Activated T-cell treated with anti-CD3 and anti-CD28 coated beads, Interleukin-2, amount 50 U/mL, for 72 hours (primary cell): ENCODE results near the gene IRF1. TPM values are rescaled to one million over a fixed set of nuclear protein-coding genes. Genes with fewer than 3 reads are reported as not detected.

ENCODE experiments used
- ATAC-seq, 2 donors: fragments of 150-1000 bp; cut with Tn5 transposase; replicated peaks in 1 of 2; 2 replicates each; pipeline ENCODE4 v1.10.0; 2021; ENCODE audit warnings: moderate library complexity in 2 of 2, mild to moderate bottlenecking in 1 of 2
- DNase-seq, 2 donors: peaks; one replicate each; pipeline ENCODE4 v3.0.0; 2021 to 2022; ENCODE audit warnings: mixed read lengths in 1 of 2
- H3K27ac Mint-ChIP-seq: one replicate; pipeline ENCODE4 v1.8.0; 2022; ENCODE audit warnings: mild to moderate bottlenecking, moderate library complexity, mixed read lengths
- H3K27me3 Mint-ChIP-seq: one replicate; pipeline ENCODE4 v1.8.0; 2022; ENCODE audit warnings: low read depth, mixed read lengths
- H3K36me3 Mint-ChIP-seq, 2 donors: one replicate each; pipeline ENCODE4 v1.8.0; 2022; ENCODE audit warnings: mixed read lengths in 2 of 2, mild to moderate bottlenecking in 1 of 2; ENCODE audit not compliant: insufficient read depth in 2 of 2
- H3K4me1 Mint-ChIP-seq: one replicate; pipeline ENCODE4 v1.8.0; 2022; ENCODE audit warnings: low read depth, mixed read lengths
- H3K4me3 Mint-ChIP-seq, 2 donors: one replicate each; pipeline ENCODE4 v1.8.0; 2022; ENCODE audit warnings: mild to moderate bottlenecking in 2 of 2, mixed read lengths in 2 of 2, moderate library complexity in 2 of 2
- H3K9me3 Mint-ChIP-seq, 2 donors: one replicate each; pipeline ENCODE4 v1.8.0; 2022; ENCODE audit warnings: mixed read lengths in 2 of 2
- total RNA-seq, 2 donors: library from RNA; stranded (reverse); gene quantifications; one replicate each; pipeline ENCODE4 v1.2.3, GENCODE V29; 2022

The IRF1 gene
- total RNA-seq, 2 donors from 2014 or later = 212 to 226 TPM

- Mint-ChIP-seq H3K27me3 (no peaks in the 10 kb centered on the region), H3K9me3 (no peaks in the 10 kb centered on the region), H3K4me3 (no peak overlapping the region), H3K27ac (peak overlapping the region; percentile 93), H3K4me1 (peaks cover 80% of the 10 kb centered on the region), H3K36me3 (peaks cover 0 to 3% of the 10 kb centered on the region in 2 donors)
- ATAC-seq (no peak), DNase-seq (no peak)
Observed at GRCh38 chr5:132473668-132474067, 16.9 kb downstream of the IRF1 start.

DNA sequence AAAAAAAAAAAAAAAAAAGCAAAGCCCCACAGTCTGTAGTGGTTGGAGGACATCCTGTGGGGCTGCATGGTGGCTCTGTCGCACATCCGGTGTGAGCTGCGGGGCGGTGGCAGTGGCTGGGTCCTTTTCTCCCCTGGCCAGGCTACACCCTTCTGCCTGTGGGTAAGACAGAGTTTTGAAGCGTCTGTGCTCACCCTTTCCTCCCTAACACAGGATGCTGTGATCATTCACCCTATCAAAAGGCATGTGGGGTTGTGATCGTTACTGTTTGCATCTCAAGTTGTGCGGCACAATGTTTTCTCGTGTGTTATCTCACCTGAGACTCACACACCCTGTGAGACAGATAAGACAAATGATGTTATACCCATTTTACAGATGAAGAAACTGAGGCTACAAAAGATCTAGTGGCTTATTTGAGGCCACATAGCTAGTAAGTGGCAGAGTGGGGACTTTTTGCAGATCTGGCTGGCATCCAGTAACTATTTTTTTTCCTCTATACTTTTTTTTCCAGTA, 17.5 kb downstream of the IRF1 start:
- peak overlapping the region; percentile 36 to 58 for H3K4me3 Mint-ChIP-seq

GRCh38 chr5:132472431-132472830, 18.1 kb downstream of the IRF1 start:
- no peak for ATAC-seq
- Mint-ChIP-seq H3K4me3 (no peak overlapping the region), H3K36me3 (peaks cover 0 to 3% of the 10 kb centered on the region in 2 donors), H3K9me3 (no peaks in the 10 kb centered on the region), H3K4me1 (peaks cover 70% of the 10 kb centered on the region), H3K27me3 (no peaks in the 10 kb centered on the region), H3K27ac (no peak overlapping the region)
- no peak for DNase-seq

More for the DNA sequence above, 17.5 kb downstream of the IRF1 start:
- peak; percentile 82 to 83 for DNase-seq
- Mint-ChIP-seq H3K27ac (peak overlapping the region; percentile 93), H3K4me1 (peaks cover 74% of the 10 kb centered on the region), H3K36me3 (peaks cover 0 to 3% of the 10 kb centered on the region in 2 donors), H3K27me3 (no peaks in the 10 kb centered on the region), H3K9me3 (no peaks in the 10 kb centered on the region)
- peak; percentile 70 to 79 for ATAC-seq

DNA sequence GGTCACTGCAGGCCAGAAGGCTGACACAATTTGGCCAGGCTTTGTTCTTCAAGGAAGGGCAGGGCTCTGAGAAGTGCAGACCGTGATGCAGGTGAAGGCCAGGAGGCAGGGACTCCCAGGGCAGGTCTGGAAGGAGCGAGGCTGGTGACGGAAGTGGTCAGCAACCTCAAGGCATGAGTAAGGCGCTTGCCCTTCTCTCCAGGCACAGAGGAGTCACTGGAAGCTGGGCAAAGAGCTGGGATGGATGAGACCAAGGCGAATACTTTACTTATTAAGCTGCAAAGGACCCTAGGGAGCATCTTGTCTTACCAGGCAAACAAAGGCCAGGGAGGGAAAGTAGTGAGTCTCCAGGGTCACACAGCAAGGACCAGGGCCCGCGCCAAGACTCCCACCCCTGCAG, 18.6 kb downstream of the IRF1 start:
- Mint-ChIP-seq H3K36me3 (peaks cover 1 to 3% of the 10 kb centered on the region in 2 donors), H3K4me1 (peaks cover 70% of the 10 kb centered on the region), H3K4me3 (peak overlapping the region in 1 of 2 donors; percentile 20), H3K27ac (peak overlapping the region; percentile 79), H3K27me3 (no peaks in the 10 kb centered on the region), H3K9me3 (no peaks in the 10 kb centered on the region)
- DNase-seq = peak in 1 of 2 donors; percentile 5
- no peak for ATAC-seq

DNA sequence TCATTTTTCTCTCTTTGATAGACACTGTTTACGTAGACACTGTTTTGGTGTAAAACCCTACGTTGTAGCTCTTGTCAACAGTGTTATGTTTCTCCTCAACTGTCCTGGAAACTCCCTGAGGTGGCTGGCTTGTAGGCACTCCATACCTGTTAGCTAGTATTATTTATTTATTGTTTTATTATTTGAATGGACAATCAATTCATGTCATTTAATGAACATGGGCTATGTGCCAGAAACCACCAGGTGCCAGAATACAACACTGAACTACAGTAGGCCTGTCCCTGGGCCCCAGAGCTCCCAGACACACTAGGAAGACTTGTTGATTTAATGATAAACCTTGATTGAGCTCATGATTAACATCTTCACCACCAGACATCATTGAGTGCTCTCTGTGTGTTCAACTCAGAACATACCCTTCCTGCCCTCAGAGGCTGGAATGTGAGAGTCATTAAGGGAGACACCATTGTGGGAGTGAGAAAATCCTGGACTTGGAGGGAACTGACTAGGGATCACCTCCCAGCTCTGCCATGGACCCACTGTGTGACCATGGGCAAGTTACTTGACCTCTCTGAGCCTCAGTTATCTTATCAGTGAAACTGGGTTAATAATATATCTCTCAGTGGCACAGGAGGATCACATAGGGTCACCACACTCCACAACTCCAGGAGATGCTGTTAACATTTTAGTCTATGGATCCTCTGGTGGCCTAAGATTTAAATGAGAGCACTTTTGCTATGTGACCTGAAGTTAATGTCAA, 19.2 kb downstream of the IRF1 start:
- Mint-ChIP-seq H3K4me1 (peaks cover 72% of the 10 kb centered on the region), H3K27me3 (no peaks in the 10 kb centered on the region), H3K36me3 (peaks cover 1 to 3% of the 10 kb centered on the region in 2 donors), H3K4me3 (peak overlapping the region in 1 of 2 donors; percentile 20), H3K27ac (peak overlapping the region; percentile 88), H3K9me3 (no peaks in the 10 kb centered on the region)
- ATAC-seq (no peak), DNase-seq (no peak)

GRCh38 chr5:132470596-132470995, 20.0 kb downstream of the IRF1 start:
- peak overlapping the region; percentile 88 for H3K27ac Mint-ChIP-seq
- no peak overlapping the region for H3K4me3 Mint-ChIP-seq
- H3K36me3 Mint-ChIP-seq = peaks cover 1 to 3% of the 10 kb centered on the region in 2 donors
- ATAC-seq (no peak), DNase-seq (no peak)
- no peaks in the 10 kb centered on the region for H3K9me3 Mint-ChIP-seq
- peaks cover 74% of the 10 kb centered on the region for H3K4me1 Mint-ChIP-seq
- no peaks in the 10 kb centered on the region for H3K27me3 Mint-ChIP-seq

GRCh38 chr5:132470010-132470392, 20.6 kb downstream of the IRF1 start:
- peaks cover 77% of the 10 kb centered on the region for H3K4me1 Mint-ChIP-seq
- ATAC-seq = no peak
- H3K27me3 Mint-ChIP-seq = no peaks in the 10 kb centered on the region
- H3K27ac Mint-ChIP-seq = peak overlapping the region; percentile 15
- H3K9me3 Mint-ChIP-seq = no peaks in the 10 kb centered on the region
- H3K36me3 Mint-ChIP-seq = peaks cover 1 to 3% of the 10 kb centered on the region in 2 donors
- no peak for DNase-seq
- H3K4me3 Mint-ChIP-seq = no peak overlapping the region

DNA sequence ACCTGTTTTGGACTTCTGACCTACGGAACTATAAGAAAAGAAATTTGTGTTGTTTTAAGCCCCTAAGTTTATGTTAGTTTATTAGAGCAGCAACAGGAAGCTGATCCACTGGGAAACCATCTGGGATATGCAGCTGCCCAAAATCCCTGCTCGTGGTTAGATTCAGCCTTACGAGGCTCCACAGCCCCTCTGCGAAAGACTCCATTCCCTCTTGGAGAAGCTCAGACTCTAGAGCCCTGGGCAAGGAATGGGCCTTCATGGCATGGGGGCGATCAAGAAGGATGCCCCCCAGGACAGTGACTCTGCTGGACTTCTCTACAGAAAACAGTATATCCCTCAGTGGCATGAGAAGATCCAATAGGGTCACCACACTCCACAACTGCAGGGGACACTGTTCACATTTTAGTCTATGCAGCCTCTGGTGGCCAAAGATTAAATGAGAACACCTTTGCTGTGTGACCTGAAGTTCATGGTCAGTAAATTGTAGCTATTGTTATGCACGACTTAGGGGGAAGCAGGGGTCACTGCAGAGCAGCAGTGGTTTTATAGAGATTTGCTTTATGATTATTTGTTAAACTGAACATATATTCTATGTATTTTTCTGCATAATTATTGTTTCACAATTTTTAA, 21.1 kb downstream of the IRF1 start:
- H3K4me3 Mint-ChIP-seq = no peak overlapping the region
- peaks cover 0 to 1% of the 10 kb centered on the region in 2 donors for H3K36me3 Mint-ChIP-seq
- DNase-seq = no peak
- peaks cover 77% of the 10 kb centered on the region for H3K4me1 Mint-ChIP-seq
- H3K27ac Mint-ChIP-seq = peak overlapping the region; percentile 15
- no peaks in the 10 kb centered on the region for H3K27me3 Mint-ChIP-seq
- H3K9me3 Mint-ChIP-seq = no peaks in the 10 kb centered on the region
- no peak for ATAC-seq

GRCh38 chr5:132468656-132469379, 21.8 kb downstream of the IRF1 start:
- Mint-ChIP-seq H3K27me3 (no peaks in the 10 kb centered on the region), H3K27ac (peak overlapping the region; percentile 32), H3K9me3 (no peaks in the 10 kb centered on the region), H3K4me3 (no peak overlapping the region), H3K4me1 (peaks cover 78% of the 10 kb centered on the region), H3K36me3 (peaks cover 0 to 1% of the 10 kb centered on the region in 2 donors)
- ATAC-seq (no peak), DNase-seq (no peak)

GRCh38 chr5:132467287-132467984, 23.1 kb downstream of the IRF1 start:
- Mint-ChIP-seq H3K36me3 (peaks cover 0 to 1% of the 10 kb centered on the region in 2 donors), H3K27ac (peak overlapping the region; percentile 33), H3K9me3 (no peaks in the 10 kb centered on the region), H3K4me3 (peak overlapping the region; percentile 27 to 84), H3K27me3 (peaks cover 6% of the 10 kb centered on the region), H3K4me1 (peaks cover 81% of the 10 kb centered on the region)
- ATAC-seq (no peak), DNase-seq (no peak)

GRCh38 chr5:132466433-132467286, 23.9 kb downstream of the IRF1 start:
- Mint-ChIP-seq H3K4me1 (peaks cover 82% of the 10 kb centered on the region), H3K27me3 (peaks cover 6% of the 10 kb centered on the region), H3K9me3 (no peaks in the 10 kb centered on the region), H3K4me3 (peak overlapping the region; percentile 81 to 84), H3K36me3 (peaks cover 0 to 3% of the 10 kb centered on the region in 2 donors), H3K27ac (peak overlapping the region; percentile 76)
- ATAC-seq (peak; percentile 57 to 61), DNase-seq (peak; percentile 67 to 68)
